Measurements from ENCODE around the gene TSPAN14.
A peak's percentile ranks its signal among the peaks of the same experiment; 100 is the strongest.

The TSPAN14 gene

GRCh38 chr10:80470266-80470665 is 16.2 kb downstream of the TSPAN14 start:
- no peak overlapping the region for H3K14ac ChIP-seq (ENCODE audit: low read length)
- H2AK5ac ChIP-seq (ENCODE audit: low read length) = no peak overlapping the region
- no peak overlapping the region for H2BK5ac ChIP-seq (ENCODE audit: low read depth, low read length, poor library complexity)
- H3K9me3 ChIP-seq (ENCODE audit: insufficient read depth, low read depth, low read length) = no peaks in the 10 kb centered on the region
- no peak overlapping the region for H3K4me3 ChIP-seq (ENCODE audit: low read depth, low read length)
- no peaks in the 10 kb centered on the region for H3K27me3 ChIP-seq (ENCODE audit: insufficient read depth, low read length)
- no peak overlapping the region for H4K91ac ChIP-seq (ENCODE audit: low read depth, low read length)
- no CpG with 5 or more reads among the region's 3 CpGs for WGBS (ENCODE audit: extremely low coverage, insufficient coverage, insufficient read length)
- H2AFZ ChIP-seq (ENCODE audit: insufficient read depth, low read length, poor library complexity) = no peak overlapping the region
- no peak for DNase-seq
- H3K36me3 ChIP-seq (ENCODE audit: control insufficient read depth in 1 of 2, insufficient read depth in 2 of 2, low read length in 2 of 2) = peaks cover 21 to 22% of the 10 kb centered on the region in 2 experiments
- H3K4me2 ChIP-seq (ENCODE audit: low read length) = no peak overlapping the region
- peaks cover 15% of the 10 kb centered on the region for H3K79me1 ChIP-seq (ENCODE audit: low read length)
- H3K4ac ChIP-seq (ENCODE audit: low read depth, low read length) = peak overlapping the region; percentile 9
- no peak overlapping the region for H4K8ac ChIP-seq (ENCODE audit: low read depth, low read length)
- no peak overlapping the region for H2BK120ac ChIP-seq (ENCODE audit: insufficient read depth, low read length, poor library complexity)
- H2BK12ac ChIP-seq (ENCODE audit: low read length) = no peak overlapping the region
- no peak overlapping the region for H3K27ac ChIP-seq (ENCODE audit: low read depth, low read length)
- no peak overlapping the region for H3K23ac ChIP-seq (ENCODE audit: low read length)
- no peak overlapping the region for H4K12ac ChIP-seq (ENCODE audit: low read depth, low read length)
- no peak overlapping the region for H3K9ac ChIP-seq (ENCODE audit: low read length)
- H3K4me1 ChIP-seq (ENCODE audit: control insufficient read depth in 1 of 2, insufficient read depth in 2 of 2, low read length in 2 of 2) = peaks cover 23 to 51% of the 10 kb centered on the region in 2 experiments
- no peak overlapping the region for H3K18ac ChIP-seq (ENCODE audit: low read length)
- H3K79me2 ChIP-seq (ENCODE audit: control insufficient read depth, insufficient read depth, low read length, poor library complexity) = peaks cover 28% of the 10 kb centered on the region

GRCh38 chr10:80471001-80471400 is 16.9 kb downstream of the TSPAN14 start:
- peak overlapping the region; percentile 8 for H4K91ac ChIP-seq (ENCODE audit: low read depth, low read length)
- peak overlapping the region; percentile 42 for H3K4ac ChIP-seq (ENCODE audit: low read depth, low read length)
- peaks cover 21 to 22% of the 10 kb centered on the region in 2 experiments for H3K36me3 ChIP-seq (ENCODE audit: control insufficient read depth in 1 of 2, insufficient read depth in 2 of 2, low read length in 2 of 2)
- no peak overlapping the region for H2BK5ac ChIP-seq (ENCODE audit: low read depth, low read length, poor library complexity)
- H2AFZ ChIP-seq (ENCODE audit: insufficient read depth, low read length, poor library complexity) = no peak overlapping the region
- no peaks in the 10 kb centered on the region for H3K27me3 ChIP-seq (ENCODE audit: insufficient read depth, low read length)
- no peaks in the 10 kb centered on the region for H3K9me3 ChIP-seq (ENCODE audit: insufficient read depth, low read depth, low read length)
- peak overlapping the region; percentile 70 for H3K23ac ChIP-seq (ENCODE audit: low read length)
- H3K14ac ChIP-seq (ENCODE audit: low read length) = no peak overlapping the region
- no peak overlapping the region for H3K27ac ChIP-seq (ENCODE audit: low read depth, low read length)
- no peak overlapping the region for H2BK120ac ChIP-seq (ENCODE audit: insufficient read depth, low read length, poor library complexity)
- H3K4me2 ChIP-seq (ENCODE audit: low read length) = no peak overlapping the region
- H3K9ac ChIP-seq (ENCODE audit: low read length) = no peak overlapping the region
- peaks cover 22% of the 10 kb centered on the region for H3K79me2 ChIP-seq (ENCODE audit: control insufficient read depth, insufficient read depth, low read length, poor library complexity)
- H4K8ac ChIP-seq (ENCODE audit: low read depth, low read length) = peak overlapping the region; percentile 1
- H4K12ac ChIP-seq (ENCODE audit: low read depth, low read length) = no peak overlapping the region
- peak overlapping the region; percentile 50 for H3K18ac ChIP-seq (ENCODE audit: low read length)
- no peak overlapping the region for H3K4me3 ChIP-seq (ENCODE audit: low read depth, low read length)
- H2AK5ac ChIP-seq (ENCODE audit: low read length) = no peak overlapping the region
- H2BK12ac ChIP-seq (ENCODE audit: low read length) = no peak overlapping the region
- peaks cover 21 to 49% of the 10 kb centered on the region in 2 experiments for H3K4me1 ChIP-seq (ENCODE audit: control insufficient read depth in 1 of 2, insufficient read depth in 2 of 2, low read length in 2 of 2)
- peaks cover 13% of the 10 kb centered on the region for H3K79me1 ChIP-seq (ENCODE audit: low read length)
- DNase-seq = no peak
- WGBS (ENCODE audit: extremely low coverage, insufficient coverage, insufficient read length) = no CpG with 5 or more reads among the region's 3 CpGs

- no CpG with 5 or more reads among the region's 4 CpGs for WGBS (ENCODE audit: extremely low coverage, insufficient coverage, insufficient read length)
- no peak overlapping the region for H3K4me3 ChIP-seq (ENCODE audit: low read depth, low read length)
- peaks cover 11% of the 10 kb centered on the region for H3K79me1 ChIP-seq (ENCODE audit: low read length)
Measured at GRCh38 chr10:80471715-80472233, 17.7 kb downstream of the TSPAN14 start.

GRCh38 chr10:80472234-80473095 is 18.4 kb downstream of the TSPAN14 start:
- peak in 1 of 2 donors; percentile 57 for DNase-seq
- Histone ChIP-seq H2BK120ac (ENCODE audit: insufficient read depth, low read length, poor library complexity) (no peak overlapping the region), H2BK12ac (ENCODE audit: low read length) (no peak overlapping the region), H3K27me3 (ENCODE audit: insufficient read depth, low read length) (no peaks in the 10 kb centered on the region), H3K23ac (ENCODE audit: low read length) (no peak overlapping the region), H3K79me1 (ENCODE audit: low read length) (peaks cover 10% of the 10 kb centered on the region), H3K4me1 (ENCODE audit: control insufficient read depth in 1 of 2, insufficient read depth in 2 of 2, low read length in 2 of 2) (peaks cover 21 to 39% of the 10 kb centered on the region in 2 experiments), H2BK5ac (ENCODE audit: low read depth, low read length, poor library complexity) (no peak overlapping the region), H3K4ac (ENCODE audit: low read depth, low read length) (peak overlapping the region; percentile 36), H3K14ac (ENCODE audit: low read length) (no peak overlapping the region), H2AK5ac (ENCODE audit: low read length) (no peak overlapping the region), H3K9ac (ENCODE audit: low read length) (no peak overlapping the region), H2AFZ (ENCODE audit: insufficient read depth, low read length, poor library complexity) (no peak overlapping the region), H3K18ac (ENCODE audit: low read length) (no peak overlapping the region), H4K91ac (ENCODE audit: low read depth, low read length) (no peak overlapping the region), H3K36me3 (ENCODE audit: control insufficient read depth in 1 of 2, insufficient read depth in 2 of 2, low read length in 2 of 2) (peaks cover 21 to 22% of the 10 kb centered on the region in 2 experiments), H3K4me3 (ENCODE audit: low read depth, low read length) (no peak overlapping the region), H3K9me3 (ENCODE audit: insufficient read depth, low read depth, low read length) (no peaks in the 10 kb centered on the region), H3K27ac (ENCODE audit: low read depth, low read length) (no peak overlapping the region), H4K12ac (ENCODE audit: low read depth, low read length) (no peak overlapping the region), H4K8ac (ENCODE audit: low read depth, low read length) (no peak overlapping the region), H3K79me2 (ENCODE audit: control insufficient read depth, insufficient read depth, low read length, poor library complexity) (peaks cover 19% of the 10 kb centered on the region), H3K4me2 (ENCODE audit: low read length) (no peak overlapping the region)
- WGBS (ENCODE audit: extremely low coverage, insufficient coverage, insufficient read length) = no CpG with 5 or more reads among the region's 9 CpGs

More at GRCh38 chr10:80471715-80472233, 17.7 kb downstream of the TSPAN14 start:
- Histone ChIP-seq H3K27me3 (ENCODE audit: insufficient read depth, low read length) (no peaks in the 10 kb centered on the region), H3K4me1 (ENCODE audit: control insufficient read depth in 1 of 2, insufficient read depth in 2 of 2, low read length in 2 of 2) (peaks cover 19 to 44% of the 10 kb centered on the region in 2 experiments), H2BK12ac (ENCODE audit: low read length) (no peak overlapping the region), H2BK120ac (ENCODE audit: insufficient read depth, low read length, poor library complexity) (no peak overlapping the region), H3K27ac (ENCODE audit: low read depth, low read length) (no peak overlapping the region), H2AK5ac (ENCODE audit: low read length) (no peak overlapping the region), H4K8ac (ENCODE audit: low read depth, low read length) (no peak overlapping the region), H4K91ac (ENCODE audit: low read depth, low read length) (no peak overlapping the region), H2AFZ (ENCODE audit: insufficient read depth, low read length, poor library complexity) (no peak overlapping the region), H3K4ac (ENCODE audit: low read depth, low read length) (peak overlapping the region; percentile 42), H3K79me2 (ENCODE audit: control insufficient read depth, insufficient read depth, low read length, poor library complexity) (peaks cover 19% of the 10 kb centered on the region), H2BK5ac (ENCODE audit: low read depth, low read length, poor library complexity) (no peak overlapping the region), H4K12ac (ENCODE audit: low read depth, low read length) (no peak overlapping the region), H3K14ac (ENCODE audit: low read length) (no peak overlapping the region), H3K4me2 (ENCODE audit: low read length) (no peak overlapping the region), H3K36me3 (ENCODE audit: control insufficient read depth in 1 of 2, insufficient read depth in 2 of 2, low read length in 2 of 2) (peaks cover 21 to 22% of the 10 kb centered on the region in 2 experiments), H3K9me3 (ENCODE audit: insufficient read depth, low read depth, low read length) (no peaks in the 10 kb centered on the region), H3K9ac (ENCODE audit: low read length) (no peak overlapping the region), H3K18ac (ENCODE audit: low read length) (no peak overlapping the region), H3K23ac (ENCODE audit: low read length) (no peak overlapping the region)
- DNase-seq = peak; percentile 83 to 87
